Endothelial cell (in vitro differentiated cells): ENCODE results near the gene ARID3A. TPM values are rescaled to one million over a fixed set of nuclear protein-coding genes. Genes with fewer than 3 reads are reported as not detected.

Source experiments
- DNase-seq: peaks from one replicate; pipeline ENCODE4 v3.0.0; 2021; ENCODE audit warnings: low spot score
- H3K27ac Mint-ChIP-seq: one replicate; pipeline ENCODE4 v1.8.0; 2021; ENCODE audit warnings: mixed read lengths, inconsistent platforms; ENCODE audit not compliant: unreplicated experiment
- H3K27me3 Mint-ChIP-seq: one replicate; pipeline ENCODE4 v1.8.0; 2021; ENCODE audit warnings: mild to moderate bottlenecking, moderate library complexity, mixed read lengths, inconsistent platforms; ENCODE audit not compliant: unreplicated experiment
- H3K36me3 Mint-ChIP-seq: one replicate; pipeline ENCODE4 v1.8.0; 2021; ENCODE audit warnings: mild to moderate bottlenecking, low read depth, mixed read lengths, inconsistent platforms; ENCODE audit not compliant: unreplicated experiment
- H3K4me1 Mint-ChIP-seq: one replicate; pipeline ENCODE4 v1.8.0; 2021; ENCODE audit warnings: mild to moderate bottlenecking, mixed read lengths, inconsistent platforms; ENCODE audit not compliant: unreplicated experiment
- H3K4me3 Mint-ChIP-seq: one replicate; pipeline ENCODE4 v1.8.0; 2021; ENCODE audit warnings: mild to moderate bottlenecking, mixed read lengths, inconsistent platforms; ENCODE audit not compliant: unreplicated experiment
- H3K9me3 Mint-ChIP-seq: one replicate; pipeline ENCODE4 v1.8.0; 2021; ENCODE audit warnings: mixed read lengths, inconsistent platforms; ENCODE audit not compliant: unreplicated experiment
- total RNA-seq: library from RNA; stranded (reverse); fragmentation: NEBNext Ultra II Directional; extraction: Animal tissue kit (Norgen Biotek cat#: 25700); gene quantifications from one replicate; pipeline ENCODE4 v1.2.1, GENCODE V29; 2021; ENCODE audit not compliant: unreplicated experiment
- TF ChIP-seq, protein P1 (sequence below): fragments of 200-600 bp; sonication (generic); IDR thresholded peaks from one replicate; pipeline ENCODE4 v1.5.0; 2021; ENCODE audit warnings: antibody characterized with exemption; ENCODE audit not compliant: unreplicated experiment

ARID3A gene
- total RNA-seq, 1 donor from 2014 or later = 108 TPM

DNA sequence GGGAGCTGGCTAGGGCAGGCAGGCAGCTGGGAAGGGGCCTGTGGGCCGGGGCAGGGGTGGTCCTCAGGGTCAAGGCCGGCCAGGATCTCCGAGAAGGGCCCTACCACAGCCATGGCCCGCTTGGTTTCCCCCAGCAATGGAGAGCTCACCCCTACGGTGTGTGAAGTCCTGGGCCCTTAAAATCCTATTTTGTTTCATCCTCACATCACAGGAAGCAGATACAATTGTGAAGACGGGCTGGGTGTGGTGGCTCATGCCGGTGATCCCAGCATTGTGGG lies 23.8 kb upstream of the ARID3A start:
- Mint-ChIP-seq H3K9me3 (no peaks in the 10 kb centered on the region), H3K36me3 (peaks cover 3% of the 10 kb centered on the region), H3K27me3 (peaks cover 4% of the 10 kb centered on the region), H3K27ac (no peak overlapping the region), H3K4me3 (no peak overlapping the region), H3K4me1 (no peaks in the 10 kb centered on the region)
- TF ChIP-seq, protein P1, sequence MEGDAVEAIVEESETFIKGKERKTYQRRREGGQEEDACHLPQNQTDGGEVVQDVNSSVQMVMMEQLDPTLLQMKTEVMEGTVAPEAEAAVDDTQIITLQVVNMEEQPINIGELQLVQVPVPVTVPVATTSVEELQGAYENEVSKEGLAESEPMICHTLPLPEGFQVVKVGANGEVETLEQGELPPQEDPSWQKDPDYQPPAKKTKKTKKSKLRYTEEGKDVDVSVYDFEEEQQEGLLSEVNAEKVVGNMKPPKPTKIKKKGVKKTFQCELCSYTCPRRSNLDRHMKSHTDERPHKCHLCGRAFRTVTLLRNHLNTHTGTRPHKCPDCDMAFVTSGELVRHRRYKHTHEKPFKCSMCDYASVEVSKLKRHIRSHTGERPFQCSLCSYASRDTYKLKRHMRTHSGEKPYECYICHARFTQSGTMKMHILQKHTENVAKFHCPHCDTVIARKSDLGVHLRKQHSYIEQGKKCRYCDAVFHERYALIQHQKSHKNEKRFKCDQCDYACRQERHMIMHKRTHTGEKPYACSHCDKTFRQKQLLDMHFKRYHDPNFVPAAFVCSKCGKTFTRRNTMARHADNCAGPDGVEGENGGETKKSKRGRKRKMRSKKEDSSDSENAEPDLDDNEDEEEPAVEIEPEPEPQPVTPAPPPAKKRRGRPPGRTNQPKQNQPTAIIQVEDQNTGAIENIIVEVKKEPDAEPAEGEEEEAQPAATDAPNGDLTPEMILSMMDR = no peak
- DNase-seq = no peak

DNA sequence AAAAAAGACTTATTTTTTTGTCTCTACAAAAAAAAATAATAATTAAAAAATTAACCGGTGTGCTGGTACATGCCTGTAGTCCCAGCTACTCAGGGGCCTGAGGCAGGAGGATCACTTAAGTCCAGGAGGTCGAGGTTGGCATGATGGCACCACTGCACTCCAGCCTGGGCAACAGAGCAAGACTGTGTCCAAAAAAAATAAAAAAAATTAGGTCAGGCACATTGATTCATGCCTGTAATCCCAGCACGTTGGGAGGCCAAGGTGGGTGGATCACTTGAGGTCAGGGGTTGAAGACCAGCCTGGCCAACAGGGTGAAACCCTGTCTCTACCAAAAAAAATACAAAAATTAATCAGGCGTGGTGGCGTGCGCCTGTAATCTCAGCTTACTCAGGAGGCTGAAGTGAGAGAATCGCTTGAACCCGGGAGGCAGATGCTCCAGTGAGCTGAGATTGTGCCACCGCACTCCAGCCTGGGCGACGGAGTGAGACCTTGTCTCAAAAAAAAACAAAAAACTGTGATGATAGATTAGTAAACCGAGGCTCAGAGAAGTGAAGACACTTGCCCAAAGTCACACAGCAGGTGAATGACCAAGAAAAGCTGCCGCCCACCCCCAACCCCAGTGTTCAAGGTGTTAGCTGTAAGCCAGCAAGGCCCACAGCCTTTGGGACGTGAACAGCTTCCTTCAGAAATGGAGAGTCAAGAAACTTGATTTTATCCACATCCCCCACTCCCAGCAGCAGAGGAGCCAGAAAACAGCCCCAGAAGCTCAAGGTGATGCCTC lies 23.2 kb upstream of the ARID3A start:
- DNase-seq = no peak
- Mint-ChIP-seq H3K4me3 (no peak overlapping the region), H3K27ac (no peak overlapping the region), H3K4me1 (no peaks in the 10 kb centered on the region), H3K9me3 (no peaks in the 10 kb centered on the region), H3K27me3 (peaks cover 4% of the 10 kb centered on the region), H3K36me3 (peaks cover 3% of the 10 kb centered on the region)
- TF ChIP-seq, protein P1 = no peak

- no peak for DNase-seq
- no peak overlapping the region for H3K27ac Mint-ChIP-seq
Measured at GRCh38 chr19:903266-903797, 22.5 kb upstream of the ARID3A start.

GRCh38 chr19:904545-904944 lies 21.3 kb upstream of the ARID3A start:
- H3K27ac Mint-ChIP-seq = no peak overlapping the region
- H3K9me3 Mint-ChIP-seq = no peaks in the 10 kb centered on the region
- H3K27me3 Mint-ChIP-seq = peaks cover 2% of the 10 kb centered on the region
- H3K4me1 Mint-ChIP-seq = no peaks in the 10 kb centered on the region
- DNase-seq = no peak
- peaks cover 3% of the 10 kb centered on the region for H3K36me3 Mint-ChIP-seq
- TF ChIP-seq, protein P1 = no peak
- no peak overlapping the region for H3K4me3 Mint-ChIP-seq

More at GRCh38 chr19:903266-903797, 22.5 kb upstream of the ARID3A start:
- Mint-ChIP-seq H3K9me3 (no peaks in the 10 kb centered on the region), H3K36me3 (peaks cover 3% of the 10 kb centered on the region), H3K27me3 (peaks cover 2% of the 10 kb centered on the region), H3K4me3 (no peak overlapping the region), H3K4me1 (no peaks in the 10 kb centered on the region)
- TF ChIP-seq, protein P1 = no peak

DNA sequence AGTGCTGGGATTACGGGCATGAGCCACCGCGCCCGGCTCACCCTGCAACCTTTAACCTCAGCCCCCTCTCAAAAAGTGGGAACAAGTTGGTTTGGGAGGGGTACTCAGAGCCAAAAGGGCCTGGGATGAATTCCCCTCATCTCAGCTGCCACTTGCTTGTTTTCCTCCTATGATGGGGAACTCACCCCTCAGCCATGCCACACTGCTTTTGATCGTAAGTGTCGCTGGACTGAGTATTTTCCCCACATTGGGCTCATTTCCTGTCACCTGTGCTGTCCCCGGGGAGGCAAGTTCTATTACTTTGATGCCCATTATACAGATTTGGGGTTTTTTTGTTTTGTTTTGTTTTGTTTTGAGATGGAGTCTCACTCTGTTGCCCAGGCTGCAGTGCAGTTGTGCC lies 19.4 kb upstream of the ARID3A start:
- DNase-seq = no peak
- H3K9me3 Mint-ChIP-seq = no peaks in the 10 kb centered on the region
- no peak overlapping the region for H3K4me3 Mint-ChIP-seq
- H3K36me3 Mint-ChIP-seq = peaks cover 3% of the 10 kb centered on the region
- H3K27me3 Mint-ChIP-seq = peaks cover 3% of the 10 kb centered on the region
- H3K4me1 Mint-ChIP-seq = no peaks in the 10 kb centered on the region
- TF ChIP-seq, protein P1 = no peak
- H3K27ac Mint-ChIP-seq = no peak overlapping the region
